Measurements from ENCODE around the gene TRPT1.

TRPT1 gene

DNA sequence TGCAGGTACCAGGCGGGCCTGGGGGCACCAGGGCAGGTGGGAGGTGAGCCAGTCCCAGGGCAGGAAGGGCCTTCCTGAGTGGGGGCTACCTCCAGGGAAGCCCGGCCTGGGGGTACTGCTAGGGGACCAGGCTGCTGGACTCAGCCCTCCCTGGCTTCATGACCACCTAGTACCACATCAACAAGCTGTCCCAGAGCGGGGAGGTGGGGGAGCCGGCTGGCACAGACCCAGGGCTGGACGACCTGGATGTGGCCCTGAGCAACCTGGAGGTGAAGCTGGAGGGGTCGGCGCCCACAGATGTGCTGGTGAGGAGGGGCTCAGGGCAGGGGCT is 6.7 kb downstream of the TRPT1 start:
- H3K27me3 ChIP-seq (ENCODE audit: insufficient read depth, low read length), result no peaks in the 10 kb centered on the region
- no peak overlapping the region for H2AK5ac ChIP-seq (ENCODE audit: low read length)
- no peak overlapping the region for H3K4me2 ChIP-seq (ENCODE audit: low read length)
- H4K91ac ChIP-seq (ENCODE audit: low read depth, low read length), result no peak overlapping the region
- H3K18ac ChIP-seq (ENCODE audit: low read length), result no peak overlapping the region
- DNase-seq, result no peak
- no peak overlapping the region for H3K9ac ChIP-seq (ENCODE audit: low read length)
- H3K9me3 ChIP-seq (ENCODE audit: insufficient read depth, low read depth, low read length), result peaks cover 3% of the 10 kb centered on the region
- no peak overlapping the region for H3K23ac ChIP-seq (ENCODE audit: low read length)
- H3K14ac ChIP-seq (ENCODE audit: low read length), result no peak overlapping the region
- H3K36me3 ChIP-seq (ENCODE audit: control insufficient read depth in 1 of 2, insufficient read depth in 2 of 2, low read length in 2 of 2), result peaks cover 30 to 35% of the 10 kb centered on the region in 2 experiments
- WGBS (ENCODE audit: extremely low coverage, insufficient coverage, insufficient read length), result no CpG with 5 or more reads among the region's 7 CpGs
- no peak overlapping the region for H3K4me3 ChIP-seq (ENCODE audit: low read depth, low read length)
- no peak overlapping the region for H2BK120ac ChIP-seq (ENCODE audit: insufficient read depth, low read length, poor library complexity)
- no peak overlapping the region for H4K8ac ChIP-seq (ENCODE audit: low read depth, low read length)
- no peak overlapping the region for H2BK5ac ChIP-seq (ENCODE audit: low read depth, low read length, poor library complexity)
- H3K4ac ChIP-seq (ENCODE audit: low read depth, low read length), result no peak overlapping the region
- no peak overlapping the region for H2AFZ ChIP-seq (ENCODE audit: insufficient read depth, low read length, poor library complexity)
- H4K12ac ChIP-seq (ENCODE audit: low read depth, low read length), result no peak overlapping the region
- H3K4me1 ChIP-seq (ENCODE audit: control insufficient read depth in 1 of 2, insufficient read depth in 2 of 2, low read length in 2 of 2), result peaks cover 2 to 3% of the 10 kb centered on the region in 2 experiments
- no peak overlapping the region for H3K27ac ChIP-seq (ENCODE audit: low read depth, low read length)
- H2BK12ac ChIP-seq (ENCODE audit: low read length), result no peak overlapping the region
- no peaks in the 10 kb centered on the region for H3K79me1 ChIP-seq (ENCODE audit: low read length)
- H3K79me2 ChIP-seq (ENCODE audit: control insufficient read depth, insufficient read depth, low read length, poor library complexity), result no peaks in the 10 kb centered on the region

DNA sequence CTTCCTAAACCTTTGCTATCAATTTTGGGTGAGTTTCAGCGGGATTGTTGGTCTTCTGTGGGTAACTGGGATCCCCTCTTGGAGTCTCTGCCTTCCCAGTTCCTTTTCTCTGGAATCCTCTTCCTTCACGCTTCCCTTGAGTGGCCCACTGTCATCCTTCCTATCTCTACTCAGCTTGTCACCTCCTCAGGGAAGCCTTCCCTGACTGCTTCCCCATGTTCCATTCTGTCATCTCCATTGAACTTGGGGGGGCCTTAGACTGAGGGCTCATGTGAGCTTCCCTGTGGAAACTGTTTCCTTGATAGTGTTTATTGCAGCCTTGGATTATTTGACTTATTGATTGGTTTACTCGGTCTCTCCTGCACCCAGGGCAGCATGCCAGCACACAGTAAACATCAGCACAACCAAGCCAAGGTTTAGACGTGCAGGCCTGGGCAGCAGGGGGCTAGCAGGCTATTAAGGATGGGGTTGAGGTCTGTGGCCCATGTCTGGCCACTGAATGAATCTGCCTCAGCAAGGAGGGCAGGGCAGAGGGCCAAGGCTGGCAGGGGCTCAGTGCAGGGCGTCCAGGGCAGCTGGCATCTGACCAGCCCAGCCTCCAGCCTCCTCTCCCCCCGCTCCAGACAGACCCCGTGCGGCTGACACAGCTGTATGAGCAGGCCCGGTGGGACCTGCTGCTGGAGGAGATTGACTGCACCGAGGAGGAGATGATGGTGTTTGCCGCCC is 7.2 kb downstream of the TRPT1 start:
- Histone ChIP-seq H2AK5ac (ENCODE audit: low read length) (no peak overlapping the region), H3K4me2 (ENCODE audit: low read length) (no peak overlapping the region), H3K27me3 (ENCODE audit: insufficient read depth, low read length) (no peaks in the 10 kb centered on the region), H3K4me1 (ENCODE audit: control insufficient read depth in 1 of 2, insufficient read depth in 2 of 2, low read length in 2 of 2) (no peaks in the 10 kb centered on the region), H4K91ac (ENCODE audit: low read depth, low read length) (no peak overlapping the region), H4K8ac (ENCODE audit: low read depth, low read length) (no peak overlapping the region), H3K79me2 (ENCODE audit: control insufficient read depth, insufficient read depth, low read length, poor library complexity) (no peaks in the 10 kb centered on the region), H2AFZ (ENCODE audit: insufficient read depth, low read length, poor library complexity) (no peak overlapping the region), H3K14ac (ENCODE audit: low read length) (no peak overlapping the region), H3K79me1 (ENCODE audit: low read length) (no peaks in the 10 kb centered on the region), H3K9ac (ENCODE audit: low read length) (no peak overlapping the region), H2BK5ac (ENCODE audit: low read depth, low read length, poor library complexity) (no peak overlapping the region), H3K36me3 (ENCODE audit: control insufficient read depth in 1 of 2, insufficient read depth in 2 of 2, low read length in 2 of 2) (peaks cover 26 to 30% of the 10 kb centered on the region in 2 experiments), H3K4me3 (ENCODE audit: low read depth, low read length) (no peak overlapping the region), H3K9me3 (ENCODE audit: insufficient read depth, low read depth, low read length) (no peaks in the 10 kb centered on the region), H4K12ac (ENCODE audit: low read depth, low read length) (no peak overlapping the region), H3K18ac (ENCODE audit: low read length) (no peak overlapping the region), H2BK120ac (ENCODE audit: insufficient read depth, low read length, poor library complexity) (no peak overlapping the region), H3K4ac (ENCODE audit: low read depth, low read length) (no peak overlapping the region), H3K27ac (ENCODE audit: low read depth, low read length) (no peak overlapping the region), H3K23ac (ENCODE audit: low read length) (no peak overlapping the region), H2BK12ac (ENCODE audit: low read length) (no peak overlapping the region)
- DNase-seq, result no peak
- whole genome bisulfite sequencing (ENCODE audit: extremely low coverage, insufficient coverage, insufficient read length), result no CpG with 5 or more reads among the region's 11 CpGs

DNA sequence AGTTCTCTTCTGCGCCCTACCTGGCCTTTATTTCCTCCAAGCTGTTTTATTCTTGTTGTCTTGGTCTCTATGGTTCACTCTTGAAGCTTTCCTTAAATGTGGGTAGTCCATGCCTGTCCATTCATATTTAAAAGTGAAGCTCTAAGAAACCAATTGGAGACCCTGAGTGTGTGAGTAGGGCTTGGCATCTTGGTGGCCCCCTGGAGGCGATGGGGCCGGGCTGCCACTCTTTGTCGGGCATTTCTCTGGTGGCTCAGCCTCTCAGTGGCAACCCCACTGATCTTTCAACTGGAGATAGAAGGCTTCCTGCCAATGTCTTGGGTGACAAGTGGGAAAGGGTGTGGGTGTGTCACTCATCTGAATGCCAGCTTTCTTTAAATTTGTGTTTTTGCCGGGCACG is 9.1 kb downstream of the TRPT1 start:
- no peaks in the 10 kb centered on the region for H3K27me3 ChIP-seq (ENCODE audit: insufficient read depth, low read length)
- no peaks in the 10 kb centered on the region for H3K79me2 ChIP-seq (ENCODE audit: control insufficient read depth, insufficient read depth, low read length, poor library complexity)

DNA sequence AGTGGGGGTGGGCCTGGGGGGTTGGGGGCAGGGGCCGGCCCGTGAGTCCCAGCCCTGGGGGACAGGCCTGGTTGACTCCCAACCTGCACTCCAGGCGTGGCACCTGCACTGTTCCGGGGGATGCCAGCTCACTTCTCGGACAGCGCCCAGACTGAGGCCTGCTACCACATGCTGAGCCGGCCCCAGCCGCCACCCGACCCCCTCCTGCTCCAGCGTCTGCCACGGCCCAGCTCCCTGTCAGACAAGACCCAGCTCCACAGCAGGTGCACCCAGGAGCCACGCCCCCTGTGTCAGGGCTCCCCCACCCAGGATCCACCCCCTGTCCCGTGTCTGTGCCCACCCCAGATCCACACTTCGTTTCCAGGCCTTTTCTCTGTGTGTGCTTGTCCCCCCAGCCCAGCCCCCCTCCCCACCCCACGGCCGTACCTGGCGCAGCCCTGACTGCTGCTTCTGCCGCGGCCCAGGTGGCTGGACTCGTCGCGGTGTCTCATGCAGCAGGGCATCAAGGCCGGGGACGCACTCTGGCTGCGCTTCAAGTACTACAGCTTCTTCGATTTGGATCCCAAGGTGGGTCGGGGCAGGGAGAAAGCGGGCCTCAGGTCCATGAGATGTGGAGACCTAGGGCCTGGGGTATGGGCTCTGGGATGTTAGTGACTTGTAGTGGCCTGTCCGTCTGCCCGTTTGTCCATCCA is 14.7 kb downstream of the TRPT1 start:
- H2BK12ac ChIP-seq (ENCODE audit: low read length), result no peak overlapping the region
- H3K27me3 ChIP-seq (ENCODE audit: insufficient read depth, low read length), result no peaks in the 10 kb centered on the region
- DNase-seq, result no peak
- H4K12ac ChIP-seq (ENCODE audit: low read depth, low read length), result no peak overlapping the region
- no peak overlapping the region for H4K91ac ChIP-seq (ENCODE audit: low read depth, low read length)
- no peaks in the 10 kb centered on the region for H3K79me1 ChIP-seq (ENCODE audit: low read length)
- peaks cover 27 to 31% of the 10 kb centered on the region in 2 experiments for H3K36me3 ChIP-seq (ENCODE audit: control insufficient read depth in 1 of 2, insufficient read depth in 2 of 2, low read length in 2 of 2)
- H3K4me3 ChIP-seq (ENCODE audit: low read depth, low read length), result no peak overlapping the region
- no peak overlapping the region for H3K9ac ChIP-seq (ENCODE audit: low read length)
- H3K14ac ChIP-seq (ENCODE audit: low read length), result no peak overlapping the region
- no CpG with 5 or more reads among the region's 30 CpGs for WGBS (ENCODE audit: extremely low coverage, insufficient coverage, insufficient read length)
- no peak overlapping the region for H2BK5ac ChIP-seq (ENCODE audit: low read depth, low read length, poor library complexity)
- no peak overlapping the region for H3K18ac ChIP-seq (ENCODE audit: low read length)
- no peak overlapping the region for H3K4ac ChIP-seq (ENCODE audit: low read depth, low read length)
- no peaks in the 10 kb centered on the region for H3K79me2 ChIP-seq (ENCODE audit: control insufficient read depth, insufficient read depth, low read length, poor library complexity)
- H2AFZ ChIP-seq (ENCODE audit: insufficient read depth, low read length, poor library complexity), result no peak overlapping the region
- no peaks in the 10 kb centered on the region for H3K9me3 ChIP-seq (ENCODE audit: insufficient read depth, low read depth, low read length)
- no peak overlapping the region for H3K27ac ChIP-seq (ENCODE audit: low read depth, low read length)
- H2BK120ac ChIP-seq (ENCODE audit: insufficient read depth, low read length, poor library complexity), result no peak overlapping the region
- H3K23ac ChIP-seq (ENCODE audit: low read length), result no peak overlapping the region
- H4K8ac ChIP-seq (ENCODE audit: low read depth, low read length), result no peak overlapping the region
- H3K4me1 ChIP-seq (ENCODE audit: control insufficient read depth in 1 of 2, insufficient read depth in 2 of 2, low read length in 2 of 2), result peaks cover 0 to 7% of the 10 kb centered on the region in 2 experiments
- H3K4me2 ChIP-seq (ENCODE audit: low read length), result no peak overlapping the region
- no peak overlapping the region for H2AK5ac ChIP-seq (ENCODE audit: low read length)

More for the DNA sequence above, 9.1 kb downstream of the TRPT1 start:
- H3K79me1 ChIP-seq (ENCODE audit: low read length), result no peaks in the 10 kb centered on the region
- H2AK5ac ChIP-seq (ENCODE audit: low read length), result no peak overlapping the region
- no peak overlapping the region for H3K23ac ChIP-seq (ENCODE audit: low read length)
- H2BK5ac ChIP-seq (ENCODE audit: low read depth, low read length, poor library complexity), result no peak overlapping the region
- no peak overlapping the region for H4K91ac ChIP-seq (ENCODE audit: low read depth, low read length)
- WGBS (ENCODE audit: extremely low coverage, insufficient coverage, insufficient read length), result no CpG with 5 or more reads among the region's 6 CpGs
- H2BK120ac ChIP-seq (ENCODE audit: insufficient read depth, low read length, poor library complexity), result no peak overlapping the region
- no peak overlapping the region for H2BK12ac ChIP-seq (ENCODE audit: low read length)
- no peak overlapping the region for H3K14ac ChIP-seq (ENCODE audit: low read length)
- H3K36me3 ChIP-seq (ENCODE audit: control insufficient read depth in 1 of 2, insufficient read depth in 2 of 2, low read length in 2 of 2), result peaks cover 21 to 26% of the 10 kb centered on the region in 2 experiments
- no peak overlapping the region for H2AFZ ChIP-seq (ENCODE audit: insufficient read depth, low read length, poor library complexity)
- H3K9ac ChIP-seq (ENCODE audit: low read length), result no peak overlapping the region
- H3K4me1 ChIP-seq (ENCODE audit: control insufficient read depth in 1 of 2, insufficient read depth in 2 of 2, low read length in 2 of 2), result no peaks in the 10 kb centered on the region
- H3K9me3 ChIP-seq (ENCODE audit: insufficient read depth, low read depth, low read length), result no peaks in the 10 kb centered on the region
- no peak overlapping the region for H3K4ac ChIP-seq (ENCODE audit: low read depth, low read length)
- H3K18ac ChIP-seq (ENCODE audit: low read length), result no peak overlapping the region
- H3K4me2 ChIP-seq (ENCODE audit: low read length), result no peak overlapping the region
- H4K8ac ChIP-seq (ENCODE audit: low read depth, low read length), result no peak overlapping the region
- H4K12ac ChIP-seq (ENCODE audit: low read depth, low read length), result no peak overlapping the region
- no peak for DNase-seq
- no peak overlapping the region for H3K27ac ChIP-seq (ENCODE audit: low read depth, low read length)
- no peak overlapping the region for H3K4me3 ChIP-seq (ENCODE audit: low read depth, low read length)

Measured in trophoblast cell (in vitro differentiated cells and primary cell).